Measurements from ENCODE around the gene PDCD6IP.

DNA sequence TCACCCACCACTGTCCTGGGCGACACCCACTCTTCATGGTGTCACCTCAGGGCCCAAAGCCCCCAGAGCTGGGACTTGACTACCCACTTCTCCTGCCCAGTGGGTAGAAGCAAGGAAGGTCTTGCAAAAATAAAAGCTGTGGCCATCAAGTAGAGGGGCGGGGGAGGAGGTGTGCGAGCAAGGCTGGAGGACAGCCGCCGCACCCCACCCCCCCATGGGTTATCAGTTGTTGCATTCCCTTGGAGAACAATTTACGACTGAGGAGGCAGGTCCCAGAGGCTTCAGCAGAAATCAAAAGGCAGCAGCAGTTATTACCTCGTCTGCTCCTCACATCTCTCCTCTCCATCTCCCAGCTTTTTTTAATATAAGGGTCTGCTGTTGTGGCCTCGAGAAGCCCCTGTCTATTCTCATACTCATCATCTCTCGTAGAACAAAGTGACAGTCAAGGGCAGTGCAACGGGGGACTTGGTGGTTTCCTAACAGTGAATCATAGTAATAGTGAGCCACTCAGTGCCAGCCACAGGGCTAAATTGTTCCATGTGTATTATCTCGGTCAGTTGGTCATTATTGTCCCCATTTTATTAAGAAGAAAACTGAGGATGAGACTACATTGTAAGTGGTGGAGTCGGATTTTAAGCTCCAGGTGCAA, 116.4 kb downstream of the PDCD6IP start:
- TF ChIP-seq, protein P1, sequence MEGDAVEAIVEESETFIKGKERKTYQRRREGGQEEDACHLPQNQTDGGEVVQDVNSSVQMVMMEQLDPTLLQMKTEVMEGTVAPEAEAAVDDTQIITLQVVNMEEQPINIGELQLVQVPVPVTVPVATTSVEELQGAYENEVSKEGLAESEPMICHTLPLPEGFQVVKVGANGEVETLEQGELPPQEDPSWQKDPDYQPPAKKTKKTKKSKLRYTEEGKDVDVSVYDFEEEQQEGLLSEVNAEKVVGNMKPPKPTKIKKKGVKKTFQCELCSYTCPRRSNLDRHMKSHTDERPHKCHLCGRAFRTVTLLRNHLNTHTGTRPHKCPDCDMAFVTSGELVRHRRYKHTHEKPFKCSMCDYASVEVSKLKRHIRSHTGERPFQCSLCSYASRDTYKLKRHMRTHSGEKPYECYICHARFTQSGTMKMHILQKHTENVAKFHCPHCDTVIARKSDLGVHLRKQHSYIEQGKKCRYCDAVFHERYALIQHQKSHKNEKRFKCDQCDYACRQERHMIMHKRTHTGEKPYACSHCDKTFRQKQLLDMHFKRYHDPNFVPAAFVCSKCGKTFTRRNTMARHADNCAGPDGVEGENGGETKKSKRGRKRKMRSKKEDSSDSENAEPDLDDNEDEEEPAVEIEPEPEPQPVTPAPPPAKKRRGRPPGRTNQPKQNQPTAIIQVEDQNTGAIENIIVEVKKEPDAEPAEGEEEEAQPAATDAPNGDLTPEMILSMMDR (IDR thresholded peaks at IDR 0.05): no peak
- no peak for TF ChIP-seq ZFX (IDR thresholded peaks at IDR 0.05; ENCODE audit: borderline replicate concordance)
